Activated CD8-positive, alpha-beta T cell treated with anti-CD3 and anti-CD28 coated beads for 36 hours (primary cell): ENCODE results near the gene VWA2. TPM values are rescaled to one million over a fixed set of nuclear protein-coding genes. Genes with fewer than 3 reads are reported as not detected.

Experiments used
- ATAC-seq: fragments of 200-7000 bp; cut with Tn5 transposase; one replicate; pipeline ENCODE4 v1.10.0; 2021; ENCODE audit warnings: mild to moderate bottlenecking, moderate library complexity
- CTCF ChIA-PET: fragments of 350-600 bp; sonication (Branson Sonifier 250); formaldehyde crosslinking; loops from one replicate; lab custom pipeline; 2021; ENCODE audit warnings: antibody characterized with exemption; lab: Charles Lee
- POLR2A ChIA-PET: fragments of 350-600 bp; sonication (Branson Sonifier 250); formaldehyde crosslinking; loops from one replicate; lab custom pipeline; 2021; ENCODE audit warnings: antibody characterized with exemption; lab: Charles Lee
- DNase-seq: peaks from one replicate; pipeline ENCODE4 v3.0.0-alpha.2; 2020
- H3K27ac Mint-ChIP-seq: one replicate; pipeline ENCODE4 v1.8.0; 2021; ENCODE audit warnings: mild to moderate bottlenecking, mixed read lengths
- H3K27me3 Mint-ChIP-seq: one replicate; pipeline ENCODE4 v1.8.0; 2021; ENCODE audit warnings: mixed read lengths
- H3K36me3 Mint-ChIP-seq: one replicate; pipeline ENCODE4 v1.8.0; 2021; ENCODE audit warnings: low read depth, mixed read lengths
- H3K4me1 Mint-ChIP-seq: one replicate; pipeline ENCODE4 v1.8.0; 2021; ENCODE audit warnings: low read depth, mixed read lengths
- H3K4me3 Mint-ChIP-seq: one replicate; pipeline ENCODE4 v1.8.0; 2021; ENCODE audit warnings: mild to moderate bottlenecking, moderate library complexity, mixed read lengths
- H3K9me3 Mint-ChIP-seq: one replicate; pipeline ENCODE4 v1.8.0; 2021; ENCODE audit warnings: mixed read lengths
- CTCF ChIP-seq: fragments of 200-600 bp; IDR thresholded peaks from one replicate; pipeline ENCODE4 v1.8.0; 2022; ENCODE audit warnings: antibody characterized with exemption, mild to moderate bottlenecking
- intact Hi-C: fragments of 100-400 bp; cut with micrococcal nuclease; formaldehyde crosslinking; loops from one replicate; pipeline ENCODE4 v1.10.0; 2022
- total RNA-seq, 2 experiments: library from RNA; stranded (reverse); gene quantifications; one replicate each; pipeline ENCODE4 v1.2.3, GENCODE V29; 2021

Gene VWA2
- total RNA-seq, 2 experiments from 2014 or later: not detected

DNA sequence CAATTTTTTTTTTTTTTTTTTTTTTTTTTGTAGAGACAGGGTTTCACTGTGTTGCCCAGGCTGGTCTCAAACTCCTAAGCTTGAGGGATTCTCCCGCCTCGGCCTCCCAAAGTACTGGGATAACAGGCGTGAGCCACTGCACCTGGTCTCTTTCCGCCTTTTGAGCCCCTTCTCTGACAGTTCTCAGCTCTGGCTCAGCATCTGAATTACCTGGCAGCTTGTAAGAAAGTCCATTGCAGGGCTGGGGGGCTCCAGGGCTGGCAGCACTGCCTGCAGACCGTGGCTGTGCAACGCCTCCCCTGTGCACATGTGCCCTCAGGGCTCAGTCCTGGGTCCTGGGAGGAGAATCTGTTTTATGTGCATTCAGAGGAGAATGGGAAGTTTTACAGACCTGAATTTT is 37.6 kb downstream of the VWA2 start:
- Mint-ChIP-seq H3K27me3 (peaks cover 7% of the 10 kb centered on the region), H3K36me3 (no peaks in the 10 kb centered on the region), H3K4me3 (no peak overlapping the region), H3K4me1 (no peaks in the 10 kb centered on the region), H3K27ac (no peak overlapping the region), H3K9me3 (no peaks in the 10 kb centered on the region)
- ChIA-PET POLR2A (no interaction called here), CTCF (interaction anchor here (1.4 kb wide), 1 partner anchor 27 kb away, joined by 6 read pairs; no protein-coding TSS in a partner anchor)
- intact Hi-C loops: no loop called here
- DNase-seq: no peak
- no peak for TF ChIP-seq CTCF
- no peak for ATAC-seq

DNA sequence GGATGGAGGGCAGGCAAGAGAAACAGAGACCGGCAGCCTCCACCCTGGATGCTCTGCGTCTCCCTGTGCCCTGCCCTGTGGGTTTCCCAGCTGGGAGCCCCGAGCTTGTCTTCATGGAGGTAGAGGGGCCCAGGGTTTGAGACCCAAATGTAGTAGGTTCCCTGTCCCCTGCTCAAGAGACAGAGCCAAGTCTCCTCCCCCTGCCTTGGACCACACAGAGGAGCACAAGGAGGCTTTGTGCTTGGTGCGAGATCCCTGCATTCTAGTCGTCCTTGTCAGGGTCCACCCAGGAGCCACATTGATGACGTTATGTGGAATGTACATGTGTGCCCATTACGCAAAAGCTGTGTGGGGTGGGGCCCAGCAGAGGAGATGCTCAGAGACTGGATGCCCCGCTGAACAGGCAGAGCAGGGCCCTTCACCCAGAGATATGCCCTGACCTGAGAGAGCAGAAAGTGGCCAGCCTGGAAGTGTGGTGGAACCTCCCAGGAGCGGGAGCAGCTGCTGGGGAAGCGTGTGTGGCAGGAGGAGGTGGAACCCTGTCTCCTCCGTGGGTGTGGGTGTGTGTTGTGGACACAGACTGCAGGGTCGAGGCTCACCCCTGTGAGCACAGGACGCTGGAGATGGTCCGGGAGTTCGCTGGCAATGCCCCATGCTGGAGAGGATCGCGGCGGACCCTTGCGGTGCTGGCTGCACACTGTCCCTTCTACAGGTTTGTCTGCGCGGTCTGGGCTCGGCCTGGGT is 39.3 kb downstream of the VWA2 start:
- Mint-ChIP-seq H3K4me1 (no peaks in the 10 kb centered on the region), H3K27me3 (peaks cover 7% of the 10 kb centered on the region), H3K27ac (no peak overlapping the region), H3K4me3 (no peak overlapping the region), H3K36me3 (no peaks in the 10 kb centered on the region), H3K9me3 (no peaks in the 10 kb centered on the region)
- intact Hi-C loops: no loop called here
- CTCF ChIA-PET: no interaction called here
- POLR2A ChIA-PET: no interaction called here
- TF ChIP-seq CTCF: no peak
- DNase-seq (no peak), ATAC-seq (no peak)

DNA sequence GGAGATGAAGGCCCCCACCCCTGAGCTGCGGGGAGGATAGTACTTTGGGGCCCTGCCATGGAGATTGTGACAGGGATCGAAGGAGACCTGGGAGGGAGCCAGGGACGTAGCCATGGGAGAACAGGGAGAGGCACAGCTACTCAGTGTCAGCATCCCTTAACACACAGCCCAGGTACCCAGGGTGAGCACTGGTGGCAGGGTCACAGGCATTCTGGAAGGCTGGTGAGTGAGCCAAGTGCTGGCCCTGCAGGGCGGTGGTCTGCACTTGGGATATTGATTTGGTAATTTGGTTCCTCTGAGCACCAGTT is 39.8 kb downstream of the VWA2 start:
- Mint-ChIP-seq H3K36me3 (no peaks in the 10 kb centered on the region), H3K27ac (no peak overlapping the region), H3K4me1 (no peaks in the 10 kb centered on the region), H3K9me3 (no peaks in the 10 kb centered on the region), H3K27me3 (peaks cover 6% of the 10 kb centered on the region), H3K4me3 (no peak overlapping the region)
- ChIA-PET CTCF (no interaction called here), POLR2A (no interaction called here)
- intact Hi-C loops: no loop called here
- TF ChIP-seq CTCF: no peak
- ATAC-seq: no peak
- no peak for DNase-seq

DNA sequence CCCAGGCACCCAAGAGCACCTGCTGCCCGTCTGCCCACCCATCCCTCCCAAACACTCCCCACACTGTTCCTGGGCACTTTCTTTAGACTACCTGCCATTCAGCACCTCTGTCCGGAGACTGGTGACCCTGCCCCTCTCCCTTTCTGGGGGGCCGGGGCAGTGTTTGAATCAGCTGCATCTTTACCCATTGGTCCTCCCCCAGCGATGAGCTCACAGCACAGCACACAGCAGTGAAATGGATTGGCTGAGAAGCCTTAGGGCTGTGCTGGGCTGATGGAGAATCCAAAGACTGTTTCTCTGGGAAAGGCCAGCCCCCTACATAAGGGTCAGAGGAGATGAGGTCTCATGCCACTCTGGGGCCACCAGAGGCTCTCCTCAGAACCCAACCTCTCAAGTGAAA is 40.2 kb downstream of the VWA2 start:
- Mint-ChIP-seq H3K27ac (no peak overlapping the region), H3K36me3 (no peaks in the 10 kb centered on the region), H3K4me1 (no peaks in the 10 kb centered on the region), H3K9me3 (no peaks in the 10 kb centered on the region), H3K4me3 (no peak overlapping the region), H3K27me3 (peaks cover 5% of the 10 kb centered on the region)
- intact Hi-C loops: no loop called here
- ATAC-seq (no peak), DNase-seq (no peak)
- no peak for TF ChIP-seq CTCF
- CTCF ChIA-PET: no interaction called here
- POLR2A ChIA-PET: no interaction called here

- no peak overlapping the region for H3K27ac Mint-ChIP-seq
- no peaks in the 10 kb centered on the region for H3K36me3 Mint-ChIP-seq
- no peak for ATAC-seq
- H3K4me1 Mint-ChIP-seq: no peaks in the 10 kb centered on the region
- peaks cover 2% of the 10 kb centered on the region for H3K27me3 Mint-ChIP-seq
- TF ChIP-seq CTCF: no peak
- ChIA-PET POLR2A (no interaction called here), CTCF (interaction anchor here (1.1 kb wide), 1 partner anchor 24 kb away, joined by 3 read pairs; no protein-coding TSS in a partner anchor)
- H3K9me3 Mint-ChIP-seq: no peaks in the 10 kb centered on the region
- intact Hi-C loops: no loop called here
- no peak for DNase-seq
- H3K4me3 Mint-ChIP-seq: no peak overlapping the region
Observed at GRCh38 chr10:114279901-114280644, 41.0 kb downstream of the VWA2 start.
